Mononuclear cell (primary cell): ENCODE results near the gene NXPE1. TPM values are rescaled to one million over a fixed set of nuclear protein-coding genes. Genes with fewer than 3 reads are reported as not detected.
"Not testable (repeated sequence)": the region's sequence is repeated elsewhere in the genome, so short reads cannot be mapped to it uniquely, and the experiment has no call there.

ENCODE experiments used
- H3K27me3 ChIP-seq: 2 replicates; pipeline ENCODE4 v1.6.0; 2011; ENCODE audit warnings: low read length, control low read depth; ENCODE audit not compliant: insufficient read depth
- H3K4me1 ChIP-seq: 2 replicates; pipeline ENCODE4 v1.5.1; 2011; ENCODE audit warnings: mild to moderate bottlenecking, low read length, control low read depth; ENCODE audit not compliant: insufficient read depth
- H3K4me3 ChIP-seq: 2 replicates; pipeline ENCODE4 v1.5.1; 2011; ENCODE audit warnings: mild to moderate bottlenecking, low read length, moderate library complexity
- H3K9me3 ChIP-seq: 2 replicates; pipeline ENCODE4 v1.5.1; 2011; ENCODE audit warnings: low read depth, mild to moderate bottlenecking, control low read depth, low read length
- total RNA-seq: library from RNA; depleted of rRNA; stranded (reverse); fragments of >200 nt; gene quantifications from one replicate; pipeline ENCODE4 v1.2.3, GENCODE V29; 2012

NXPE1 gene
- not detected for total RNA-seq

DNA sequence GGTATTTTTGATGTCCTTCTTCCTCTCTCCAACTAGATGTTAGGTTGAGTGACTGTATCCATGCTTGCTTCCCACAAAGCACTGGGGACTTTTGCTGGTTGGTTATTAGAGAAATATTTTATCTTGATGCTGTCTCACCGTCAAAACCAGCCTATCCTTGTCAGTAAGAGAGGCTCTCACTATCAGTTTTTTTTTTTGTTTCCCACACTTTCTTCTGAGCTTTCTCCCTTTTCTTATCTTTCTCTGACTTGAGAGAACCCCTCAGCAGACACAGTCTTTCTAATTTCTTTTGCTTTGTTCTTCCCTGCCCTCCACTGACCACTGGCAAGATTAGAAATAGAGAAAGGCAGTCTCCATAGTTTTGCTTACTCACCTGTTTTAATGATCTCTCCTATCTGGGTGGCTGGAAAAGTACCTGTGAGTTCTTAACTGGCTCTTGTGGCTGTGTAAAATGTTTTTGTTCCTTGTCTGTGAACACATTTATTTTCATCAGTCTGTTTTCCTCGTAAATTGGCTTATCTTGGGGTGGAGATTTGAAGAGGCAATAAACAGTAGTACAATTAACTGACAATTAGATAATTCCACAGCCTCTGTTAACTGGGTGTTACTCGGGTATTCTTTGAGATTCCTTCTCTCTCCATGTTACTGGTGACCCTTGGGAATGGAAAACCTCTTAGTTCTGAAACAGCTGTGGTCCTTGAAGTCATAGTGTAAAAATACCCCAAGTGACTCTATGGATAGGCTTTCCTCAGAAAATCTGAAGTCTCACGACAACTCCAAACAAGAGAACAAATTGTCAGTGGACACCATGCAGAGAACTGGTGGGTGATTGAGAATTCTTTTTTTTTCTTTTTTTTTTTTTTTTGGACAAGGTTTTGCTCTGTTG is at the start of gene NXPE1:
NXPE1 (minus strand) TSS at position 457 of the 886 bp plus-strand sequence. CDS start 8,680 bp downstream, outside the sequence.
- Histone ChIP-seq H3K27me3 (no peaks in the 10 kb centered on the region), H3K4me3 (no peak within 1 kb of the TSS), H3K4me1 (no peaks in the 10 kb centered on the region), H3K9me3 (no peaks in the 10 kb centered on the region)

GRCh38 chr11:114609429-114609828 is 49.7 kb upstream of the NXPE1 start:
- Histone ChIP-seq H3K4me3 (no peak overlapping the region), H3K4me1 (no peaks in the 10 kb centered on the region), H3K9me3 (peaks cover 46% of the 10 kb centered on the region), H3K27me3 (no peaks in the 10 kb centered on the region)

DNA sequence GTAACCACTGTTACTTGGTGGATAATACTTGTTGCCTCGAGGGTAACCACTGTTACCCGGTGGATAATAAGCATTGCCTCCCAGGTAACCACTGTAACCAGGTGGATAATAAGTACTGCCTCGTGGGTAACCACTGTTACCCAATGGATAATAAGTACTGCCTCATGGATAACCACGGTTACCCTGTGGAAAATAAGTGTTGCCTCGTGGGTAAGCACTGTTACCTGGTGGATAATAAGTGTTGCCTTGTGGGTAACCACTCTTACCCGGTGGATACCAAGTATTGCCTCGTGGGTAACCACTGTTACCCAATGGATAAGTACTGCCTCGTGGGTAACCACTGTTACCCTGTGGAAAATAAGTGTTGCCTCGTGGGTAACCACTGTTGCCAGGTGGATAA is 48.9 kb upstream of the NXPE1 start:
- peaks cover 49% of the 10 kb centered on the region for H3K9me3 ChIP-seq
- H3K27me3 ChIP-seq, H3K4me1 ChIP-seq, H3K4me3 ChIP-seq: not testable (repeated sequence)

DNA sequence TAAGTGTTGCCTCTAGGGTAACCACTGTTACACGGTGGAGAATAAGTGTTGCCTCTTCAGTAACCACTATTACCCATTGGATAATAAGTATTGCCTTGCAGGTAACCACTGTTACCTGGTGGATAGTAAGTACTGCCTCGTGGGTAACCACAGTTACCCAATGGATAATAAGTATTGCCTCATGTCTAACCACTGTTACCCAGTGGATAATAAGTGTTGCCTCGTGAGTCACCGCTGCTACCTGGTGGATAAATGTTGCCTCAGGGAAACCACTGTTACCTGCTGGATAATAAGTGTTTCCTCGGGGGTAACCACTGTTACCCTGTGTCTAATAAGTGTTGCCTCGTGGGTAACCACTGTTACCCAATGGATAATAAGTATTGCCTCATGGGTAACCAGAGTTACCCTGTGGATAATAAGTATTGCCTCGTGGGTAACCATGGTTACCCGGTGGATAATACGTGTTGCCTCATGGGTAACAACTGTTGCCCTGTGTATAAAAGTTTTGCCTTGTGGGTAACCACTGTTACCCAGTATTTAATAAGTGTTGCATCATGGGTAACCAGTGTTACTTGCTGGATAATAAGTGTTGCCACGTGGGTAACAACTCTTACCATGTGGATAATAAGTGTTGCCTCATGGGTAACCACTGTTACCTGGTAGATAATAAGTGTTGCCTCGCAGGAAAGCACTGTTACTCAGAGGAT is 48.2 kb upstream of the NXPE1 start:
- Histone ChIP-seq H3K9me3 (peaks cover 55% of the 10 kb centered on the region), H3K4me3 (no peak overlapping the region), H3K4me1 (no peaks in the 10 kb centered on the region), H3K27me3 (no peaks in the 10 kb centered on the region)

DNA sequence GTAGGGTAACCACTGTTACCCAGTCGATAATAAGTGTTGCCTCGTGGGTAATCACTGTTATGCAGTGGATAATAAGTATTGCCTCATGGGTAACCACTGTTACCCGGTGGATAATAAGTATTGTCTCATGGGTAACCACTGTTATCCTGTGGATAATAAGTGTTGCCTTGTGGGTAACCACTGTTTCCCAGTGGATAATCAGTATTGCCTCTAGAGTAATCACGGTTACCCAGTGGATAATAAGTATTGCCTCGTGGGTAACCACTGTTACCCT is 47.1 kb upstream of the NXPE1 start:
- H3K4me1 ChIP-seq, H3K27me3 ChIP-seq, H3K4me3 ChIP-seq: not testable (repeated sequence)
- peaks cover 54% of the 10 kb centered on the region for H3K9me3 ChIP-seq

GRCh38 chr11:114606003-114606801 is 46.5 kb upstream of the NXPE1 start:
- Histone ChIP-seq H3K9me3 (peaks cover 49% of the 10 kb centered on the region), H3K4me3 (no peak overlapping the region), H3K4me1 (no peaks in the 10 kb centered on the region), H3K27me3 (no peaks in the 10 kb centered on the region)

GRCh38 chr11:114605370-114605769 is 45.7 kb upstream of the NXPE1 start:
- no peaks in the 10 kb centered on the region for H3K27me3 ChIP-seq
- no peaks in the 10 kb centered on the region for H3K4me1 ChIP-seq
- peaks cover 41% of the 10 kb centered on the region for H3K9me3 ChIP-seq
- H3K4me3 ChIP-seq, result no peak overlapping the region

GRCh38 chr11:114604886-114605285 is 45.2 kb upstream of the NXPE1 start:
- H3K9me3 ChIP-seq, result peaks cover 36% of the 10 kb centered on the region

GRCh38 chr11:114604179-114604813 is 44.6 kb upstream of the NXPE1 start:
- Histone ChIP-seq H3K27me3 (no peaks in the 10 kb centered on the region), H3K4me1 (no peaks in the 10 kb centered on the region), H3K4me3 (no peak overlapping the region), H3K9me3 (peaks cover 32% of the 10 kb centered on the region)

More at GRCh38 chr11:114604886-114605285, 45.2 kb upstream of the NXPE1 start:
- no peak overlapping the region for H3K4me3 ChIP-seq
- H3K27me3 ChIP-seq, result no peaks in the 10 kb centered on the region
- no peaks in the 10 kb centered on the region for H3K4me1 ChIP-seq

DNA sequence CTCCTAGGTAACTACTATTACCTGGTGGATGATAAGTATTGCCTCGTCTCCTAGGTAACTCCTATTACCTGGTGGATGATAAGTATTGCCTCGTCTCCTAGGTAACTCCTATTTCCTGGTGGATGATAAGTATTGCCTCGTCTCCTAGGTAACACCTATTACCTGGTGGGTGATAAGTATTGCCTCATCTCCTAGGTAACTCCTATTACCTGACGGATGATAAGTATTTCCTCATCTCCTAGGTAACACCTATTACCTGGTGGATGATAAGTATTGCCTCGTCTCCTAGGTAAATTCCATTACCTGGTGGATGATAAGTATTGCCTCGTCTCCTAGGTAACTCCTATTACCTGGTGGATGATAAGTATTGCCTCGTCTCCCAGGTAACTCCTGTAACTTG is 43.5 kb upstream of the NXPE1 start:
- H3K4me1 ChIP-seq, H3K4me3 ChIP-seq, H3K27me3 ChIP-seq: not testable (repeated sequence)
- H3K9me3 ChIP-seq, result peaks cover 26% of the 10 kb centered on the region

DNA sequence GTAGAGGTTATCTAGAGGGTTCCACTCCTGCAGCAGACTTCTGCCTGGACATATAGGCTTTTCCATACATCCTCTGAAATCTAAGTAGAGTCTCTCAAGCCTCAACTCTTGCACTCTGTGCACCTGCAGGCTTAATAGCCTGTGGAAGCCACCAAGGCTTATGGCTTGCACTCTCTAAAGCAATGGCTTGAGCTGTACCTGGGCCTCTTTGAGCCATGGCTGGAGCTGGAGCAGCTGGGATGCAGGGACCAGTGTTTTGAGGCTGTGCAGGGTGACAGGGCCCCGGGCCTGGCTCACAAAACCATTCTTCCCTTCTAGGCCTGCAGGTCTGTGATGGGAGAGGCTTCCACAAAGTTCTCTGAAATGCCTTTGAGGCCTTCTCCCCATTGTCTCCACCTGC is 38.8 kb upstream of the NXPE1 start:
- Histone ChIP-seq H3K9me3 (peaks cover 5% of the 10 kb centered on the region), H3K4me1 (no peaks in the 10 kb centered on the region), H3K27me3 (no peaks in the 10 kb centered on the region), H3K4me3 (no peak overlapping the region)

DNA sequence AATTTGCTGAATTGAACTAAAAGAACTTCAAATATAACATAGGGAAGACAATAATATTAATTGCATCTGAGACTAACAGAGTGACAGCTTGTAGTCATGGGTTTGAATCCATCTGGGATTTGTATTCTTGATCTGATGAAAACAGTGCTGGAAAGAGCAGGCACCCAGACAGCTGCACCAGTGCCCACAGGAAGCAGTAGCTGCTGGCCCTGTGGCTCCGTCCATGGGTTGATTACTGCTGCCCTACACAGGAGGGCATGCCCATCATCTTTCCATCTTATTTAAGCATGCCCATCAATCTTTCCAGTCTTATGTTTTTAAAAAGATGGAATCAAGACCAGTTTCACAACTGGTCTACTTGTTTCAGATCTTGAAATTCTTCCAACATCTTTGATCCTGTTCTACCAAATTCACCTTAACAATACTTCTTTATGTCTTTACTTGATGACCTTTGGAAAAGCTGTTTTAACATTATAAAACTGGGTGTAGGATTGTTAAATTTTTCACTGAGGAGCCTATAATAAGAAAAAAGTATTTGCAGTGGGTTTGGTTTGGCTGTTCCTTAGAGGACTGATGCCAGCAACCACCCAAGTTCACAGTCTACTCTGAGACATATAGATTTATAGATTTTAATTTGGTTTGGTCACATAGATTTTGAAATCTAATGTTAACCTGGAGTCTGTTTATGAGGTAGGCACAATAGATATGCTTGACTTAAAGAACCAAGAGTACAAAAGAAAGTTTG is 36.7 kb upstream of the NXPE1 start:
- Histone ChIP-seq H3K9me3 (no peaks in the 10 kb centered on the region), H3K4me3 (no peak overlapping the region), H3K4me1 (no peaks in the 10 kb centered on the region), H3K27me3 (no peaks in the 10 kb centered on the region)

GRCh38 chr11:114595571-114595970 is 35.9 kb upstream of the NXPE1 start, which contains the start of gene NXPE4:
NXPE4 (minus strand) TSS chr11:114595786; CDS start chr11:114594759, 1,027 bp downstream.
- H3K4me3 ChIP-seq, result no peak within 1 kb of the TSS
- H3K9me3 ChIP-seq, result no peaks in the 10 kb centered on the region
- no peaks in the 10 kb centered on the region for H3K4me1 ChIP-seq
- no peaks in the 10 kb centered on the region for H3K27me3 ChIP-seq

DNA sequence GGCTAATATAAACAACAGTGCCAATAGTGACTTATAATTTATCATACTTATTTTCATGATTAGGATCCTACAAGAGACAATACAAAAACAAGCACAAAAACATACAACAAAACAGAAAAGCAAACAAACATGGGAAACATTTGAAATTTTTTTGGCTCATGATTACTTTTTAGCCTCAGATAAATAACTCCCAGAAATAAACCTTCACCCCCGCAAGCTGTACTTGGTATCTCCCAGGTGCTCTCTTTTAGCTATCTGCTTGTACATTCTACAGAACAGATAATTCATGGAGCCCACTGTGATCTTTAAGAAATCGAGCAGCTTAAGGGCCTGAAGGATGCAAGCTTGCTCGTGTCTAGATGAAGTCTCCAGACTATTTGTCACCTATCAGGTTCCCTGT is 35.0 kb upstream of the NXPE1 start:
- no peaks in the 10 kb centered on the region for H3K4me1 ChIP-seq
- H3K9me3 ChIP-seq, result no peaks in the 10 kb centered on the region
- H3K27me3 ChIP-seq, result no peaks in the 10 kb centered on the region
- H3K4me3 ChIP-seq, result no peak overlapping the region
